Epithelial cell of esophagus (primary cell): Measurements from ENCODE around the gene PHPT1.
A peak's percentile ranks its signal among the peaks of the same experiment; 100 is the strongest.

ENCODE experiments used
- DNase-seq: peaks from one replicate; pipeline ENCODE4 v3.0.0; 2010; ENCODE audit warnings: low read depth
- H3K4me3 ChIP-seq: 2 replicates; pipeline ENCODE4 v1.5.1; 2011; ENCODE audit warnings: mild to moderate bottlenecking, low read length, control low read depth
- CTCF ChIP-seq: IDR thresholded peaks from 2 replicates; pipeline ENCODE4 v1.5.1; 2011; ENCODE audit warnings: low read depth, mild to moderate bottlenecking, low read length, control low read depth, inconsistent platforms; ENCODE audit not compliant: insufficient read depth; ENCODE audit errors: missing control alignments

PHPT1 gene

DNA sequence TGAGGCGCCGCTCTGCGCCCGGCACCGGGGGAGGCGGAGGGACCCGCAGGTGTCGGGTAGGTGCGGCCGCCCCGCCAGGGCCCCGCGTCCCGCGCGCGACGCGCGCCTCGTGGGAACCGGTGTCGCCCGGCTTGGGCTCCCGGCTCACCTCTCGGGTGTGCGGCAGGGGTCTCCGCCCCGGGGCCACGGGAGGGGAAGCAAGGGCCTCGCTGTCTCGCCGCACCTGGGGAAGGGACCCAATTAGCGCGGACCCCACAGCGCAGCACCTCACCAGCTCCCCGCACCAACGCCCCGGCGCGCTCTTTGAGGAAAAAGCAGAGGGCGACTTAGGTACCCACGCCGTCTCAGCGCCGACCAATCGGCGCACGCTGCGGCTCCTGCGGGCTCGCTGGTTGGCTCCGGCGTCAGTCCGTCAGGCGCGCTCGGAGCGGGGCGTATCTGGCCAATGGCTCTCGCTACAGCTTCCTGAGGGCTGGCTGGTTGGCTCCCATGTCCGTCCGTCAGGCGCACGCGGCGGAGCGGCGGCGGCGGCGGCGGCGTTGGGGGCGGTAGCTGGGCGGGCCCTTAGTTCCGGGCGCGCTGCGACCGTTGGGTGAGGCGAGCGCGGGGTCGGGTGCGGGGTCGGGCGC lies 36.9 kb downstream of the PHPT1 start, which contains the start of gene TRAF2:
Gene TRAF2 (plus strand): TSS at position 567 of the 629 bp plus-strand sequence. CDS start 12,225 bp downstream, outside the sequence.
- peak; percentile 100 for DNase-seq
- no peak for TF ChIP-seq CTCF
- peak within 1 kb of the TSS; percentile 68 for H3K4me3 ChIP-seq

DNA sequence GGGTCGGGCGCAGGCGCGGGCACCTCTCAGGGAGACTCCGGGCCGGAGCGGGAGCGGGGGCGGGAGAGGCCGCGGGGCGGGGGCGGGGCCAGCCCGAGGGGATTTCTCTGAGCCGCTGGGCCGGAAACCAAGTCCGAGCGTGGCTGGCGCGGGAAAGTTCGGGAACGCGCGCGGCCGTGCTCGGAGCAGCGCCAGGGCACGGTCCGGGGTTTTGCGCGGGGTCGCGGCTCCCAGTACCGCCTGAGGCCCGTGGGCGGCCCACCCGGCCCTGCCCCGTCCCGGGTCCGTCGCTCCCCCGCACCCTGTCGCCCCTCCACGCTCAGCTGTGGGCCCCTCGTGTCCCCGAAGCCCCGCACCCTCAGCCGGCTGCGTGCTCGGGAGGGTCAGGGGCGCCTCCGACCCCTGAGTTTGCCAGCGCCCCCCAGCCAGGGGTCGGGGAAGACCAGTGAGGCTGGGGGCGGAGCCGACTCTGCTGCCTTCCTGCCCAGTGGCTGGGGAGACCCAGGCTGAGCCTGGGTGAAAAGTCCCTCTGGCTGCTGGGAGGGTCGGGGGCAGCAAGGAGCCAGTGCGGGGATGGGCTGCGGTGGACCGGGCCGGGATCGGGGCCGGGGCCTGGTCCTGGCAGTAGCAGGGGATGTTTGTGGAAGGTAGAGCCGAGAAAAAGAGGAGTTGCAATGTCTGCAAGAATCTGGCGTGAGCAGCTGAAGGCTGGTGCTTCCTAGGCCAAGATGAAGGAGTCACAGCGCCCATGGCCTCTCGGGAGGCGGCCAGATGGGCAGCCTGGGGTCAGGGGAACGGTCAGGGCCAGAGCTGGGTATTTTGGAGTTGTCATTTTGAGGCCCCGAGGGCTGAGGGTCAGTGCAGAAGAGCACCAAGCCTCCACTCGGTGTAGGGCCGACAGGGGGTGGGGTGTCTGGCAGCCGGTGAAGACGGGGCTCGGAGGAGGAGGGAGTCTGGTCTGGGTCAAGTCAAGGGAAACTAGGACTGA lies 37.7 kb downstream of the PHPT1 start:
- no peak for DNase-seq
- no peak for TF ChIP-seq CTCF

GRCh38 chr9:136888454-136888853 lies 39.2 kb downstream of the PHPT1 start:
- no peak for TF ChIP-seq CTCF
- DNase-seq = no peak
- no peak overlapping the region for H3K4me3 ChIP-seq

More for the DNA sequence above, 37.7 kb downstream of the PHPT1 start:
- H3K4me3 ChIP-seq = peak overlapping the region; percentile 66

GRCh38 chr9:136889858-136890257 lies 40.6 kb downstream of the PHPT1 start:
- H3K4me3 ChIP-seq = no peak overlapping the region
- DNase-seq = no peak
- TF ChIP-seq CTCF = no peak

- TF ChIP-seq CTCF = no peak
- no peak overlapping the region for H3K4me3 ChIP-seq
- no peak for DNase-seq
Measured at GRCh38 chr9:136890661-136891060, 41.5 kb downstream of the PHPT1 start.

DNA sequence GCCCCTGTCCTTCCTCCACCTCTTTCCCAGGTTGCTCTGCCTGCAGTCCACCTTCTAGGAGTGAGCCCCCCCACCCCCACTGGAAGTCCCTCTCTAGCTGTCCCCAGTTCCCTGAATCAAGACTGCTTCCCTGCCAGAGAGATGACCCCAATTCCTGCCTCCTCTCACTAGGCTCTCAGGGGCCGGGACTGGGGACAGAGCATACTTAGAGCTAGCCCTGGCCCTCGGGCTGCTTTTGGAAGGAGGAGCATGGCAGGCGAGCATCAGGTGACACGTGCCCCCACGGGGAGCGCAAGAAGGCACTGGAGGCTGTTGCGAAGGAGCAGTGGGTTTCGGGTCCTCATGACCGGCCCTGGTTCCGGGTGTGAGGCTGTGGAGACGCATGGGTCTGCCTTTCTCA lies 46.8 kb downstream of the PHPT1 start:
- no peak overlapping the region for H3K4me3 ChIP-seq
- DNase-seq = no peak
- TF ChIP-seq CTCF = no peak
